IPS-NIHi11 (cell line): Measurements from ENCODE around the gene KRT3.

Experiments used
- DNase-seq: peaks from one replicate; pipeline ENCODE4 v3.0.0; 2012; ENCODE audit warnings: mixed read lengths, low spot score

Gene KRT3

DNA sequence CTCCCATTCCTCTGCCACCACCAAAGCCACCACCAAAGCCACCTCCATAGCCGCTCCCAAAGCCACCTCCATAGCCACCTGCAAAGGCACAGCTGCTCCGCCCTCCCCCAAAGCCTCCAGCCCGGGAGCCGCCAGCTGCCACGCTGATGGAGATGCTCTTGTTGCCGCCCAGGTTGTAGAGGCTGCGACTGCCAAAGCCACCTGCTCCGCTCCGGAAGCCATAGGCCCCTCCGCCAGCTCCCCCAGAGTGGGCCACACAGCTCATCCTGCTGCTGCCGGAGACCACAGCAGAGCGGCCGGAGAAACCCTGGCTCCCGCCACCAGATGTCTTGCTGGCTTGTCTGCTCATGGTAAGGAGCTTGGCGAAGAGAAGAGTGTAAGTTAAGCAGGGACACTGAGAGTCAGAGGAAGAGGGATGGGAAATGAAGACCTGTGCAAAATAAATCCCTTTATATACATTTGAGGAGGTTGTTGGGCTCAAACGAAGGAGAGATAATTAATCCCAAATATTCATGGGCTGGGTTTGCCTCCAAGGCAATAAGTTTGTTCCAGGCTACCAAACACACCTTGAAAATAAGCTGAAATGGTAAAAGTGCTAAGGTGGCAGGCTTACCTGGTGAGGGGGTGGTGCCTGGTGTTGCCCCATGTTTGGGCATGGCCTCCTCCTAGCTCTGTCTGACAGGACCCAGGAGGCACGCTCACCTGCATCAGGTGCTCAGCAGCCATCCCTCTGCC is at the start of gene KRT3:
Gene KRT3, minus strand, starts transcription at position 424 of the 735 bp plus-strand sequence. Its CDS starts 75 bp downstream, at position 349.
- DNase-seq: no peak

DNA sequence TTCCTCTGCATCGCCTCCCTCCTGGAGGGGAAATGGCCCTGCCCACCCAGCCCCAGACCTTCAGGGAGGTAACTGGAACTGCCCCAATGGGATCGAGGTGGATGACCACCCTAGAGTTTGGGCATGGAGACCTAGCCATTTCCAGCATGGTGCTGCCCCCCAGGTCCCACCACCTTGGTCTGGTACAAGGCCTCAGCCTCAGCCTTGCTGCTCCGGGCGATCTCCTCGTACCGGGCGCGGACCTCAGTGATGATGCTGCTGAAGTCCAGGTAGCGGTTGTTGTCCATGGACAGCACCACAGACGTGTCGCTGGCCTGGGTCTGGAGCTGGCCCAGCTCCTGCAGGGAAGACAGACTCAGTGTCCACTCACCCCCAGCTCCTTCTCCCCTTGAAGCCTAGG is 48.5 kb upstream of the KRT3 start:
- DNase-seq: no peak

DNA sequence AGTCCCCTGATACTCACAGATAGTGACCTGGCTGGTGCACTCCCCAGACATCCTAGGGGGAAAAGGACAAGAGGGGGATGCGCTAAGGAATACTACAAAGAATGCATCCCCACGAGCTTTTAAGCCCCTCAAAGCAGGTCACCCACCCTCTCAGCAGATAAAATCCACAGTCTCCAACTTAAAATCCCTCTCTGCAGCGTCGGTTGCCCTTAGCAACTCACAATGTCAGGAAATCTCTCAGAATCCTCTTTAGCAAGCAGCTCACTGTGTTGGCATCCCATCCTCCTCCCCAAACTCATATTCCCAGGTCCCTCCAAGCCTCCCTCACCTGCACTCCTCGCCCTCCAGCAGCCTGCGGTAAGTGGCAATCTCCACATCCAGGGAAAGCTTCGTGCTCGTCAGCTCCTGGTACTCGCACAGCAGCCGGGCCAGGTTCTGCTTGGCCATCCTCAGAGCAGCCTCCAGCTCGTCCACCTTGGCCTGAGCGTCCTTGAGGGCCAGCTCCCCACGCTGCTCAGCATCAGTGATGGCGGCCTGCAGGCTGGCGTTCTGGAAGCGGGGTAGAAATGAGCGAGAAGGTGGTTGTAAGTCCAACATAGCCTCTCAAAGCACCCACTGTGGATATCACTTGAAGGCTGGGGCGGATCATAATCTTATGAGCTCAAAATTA is 43.7 kb upstream of the KRT3 start:
- DNase-seq: no peak

DNA sequence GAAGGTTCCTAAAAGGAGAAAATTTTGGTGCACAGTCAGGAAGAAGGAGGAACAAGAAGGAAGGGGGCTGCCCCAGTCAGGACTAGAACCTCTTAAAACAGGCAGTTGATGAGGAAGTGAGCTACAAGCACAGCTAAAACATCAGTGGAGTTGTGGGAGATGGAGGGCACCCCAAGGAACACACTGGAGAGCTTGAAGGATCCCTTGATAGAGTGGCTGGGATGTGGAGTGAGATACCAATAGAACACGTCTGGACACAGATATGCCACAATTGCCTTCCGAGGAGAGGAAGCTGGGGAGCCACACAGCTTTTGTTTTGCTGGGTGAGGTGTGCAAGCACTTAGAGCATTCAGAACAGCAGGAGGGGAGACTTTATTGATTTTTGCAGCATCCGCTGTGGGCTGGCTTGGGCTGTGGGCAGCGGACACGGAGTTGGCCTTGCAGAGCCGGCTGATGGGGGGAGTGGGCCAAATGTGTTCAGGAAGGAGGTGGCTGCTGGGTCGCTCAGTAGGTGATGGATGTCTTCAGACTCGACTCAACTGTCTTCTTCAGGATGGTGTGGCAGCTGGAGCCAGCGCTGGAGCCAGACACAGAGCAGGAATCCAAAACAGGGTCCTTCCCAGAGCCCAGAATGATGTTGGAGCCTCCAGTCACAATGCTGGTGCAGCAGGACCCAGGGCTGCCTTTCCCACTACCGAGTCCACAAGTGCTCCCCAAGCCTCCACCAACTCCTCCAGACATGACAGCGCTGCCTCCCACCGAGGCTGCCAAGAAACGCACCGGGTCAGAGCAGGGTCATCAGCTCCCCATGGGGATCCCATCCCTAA is 42.9 kb upstream of the KRT3 start:
- no peak for DNase-seq

DNA sequence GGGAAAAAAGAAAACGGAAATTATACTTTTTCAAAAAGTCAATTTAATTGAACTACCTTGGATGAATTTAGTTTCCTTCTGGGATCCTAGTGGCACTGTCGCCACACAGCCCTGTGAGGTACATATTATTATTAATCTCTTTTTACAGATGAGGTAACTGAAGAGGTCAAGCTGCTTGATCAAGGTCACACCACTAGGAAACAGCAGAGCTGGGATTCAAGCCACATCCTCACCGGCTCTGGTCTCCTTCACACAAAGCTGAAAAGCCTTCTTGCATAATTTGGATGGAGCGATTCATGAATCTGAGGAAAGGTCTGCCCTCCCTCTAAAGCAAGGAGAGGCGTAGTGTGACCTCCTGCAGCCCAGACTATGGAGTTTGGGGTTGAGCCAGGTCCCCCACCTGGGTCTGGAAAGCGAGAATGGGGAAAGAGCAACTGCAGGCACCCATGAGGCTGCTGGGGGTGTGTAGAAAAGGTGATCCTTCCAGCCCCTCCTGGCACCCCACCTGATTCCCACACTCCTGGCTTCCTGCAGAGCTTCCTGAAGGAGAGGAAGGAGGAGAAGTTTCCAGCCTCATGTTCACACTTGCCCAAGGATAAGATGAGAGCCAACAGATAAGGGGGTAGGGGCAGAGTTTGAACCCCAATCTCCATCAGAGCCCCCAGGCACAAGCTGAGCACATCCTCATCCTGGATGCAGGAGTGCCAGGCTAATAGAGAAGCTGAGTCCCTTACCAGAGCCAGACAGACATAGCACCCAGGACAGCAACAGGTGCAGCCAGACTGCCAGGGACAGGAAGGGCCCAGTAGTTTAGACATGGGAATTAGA is 42.1 kb upstream of the KRT3 start:
- no peak for DNase-seq

DNA sequence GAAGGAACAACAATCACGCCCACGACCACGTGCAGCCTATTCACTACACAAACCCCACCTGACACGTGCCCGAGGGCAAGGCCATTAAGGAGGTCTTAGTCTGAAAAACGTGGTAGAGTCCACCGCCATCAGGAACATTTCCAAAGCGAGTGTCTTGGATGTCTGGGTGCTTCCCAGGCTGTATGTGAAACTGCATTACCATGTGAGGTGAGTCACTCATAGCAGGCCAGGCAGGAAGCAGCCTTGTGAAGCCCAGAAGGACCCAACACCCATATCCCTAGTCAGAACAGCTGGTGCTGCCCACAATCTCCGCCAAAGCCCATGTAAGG is 41.5 kb upstream of the KRT3 start:
- DNase-seq: no peak

DNA sequence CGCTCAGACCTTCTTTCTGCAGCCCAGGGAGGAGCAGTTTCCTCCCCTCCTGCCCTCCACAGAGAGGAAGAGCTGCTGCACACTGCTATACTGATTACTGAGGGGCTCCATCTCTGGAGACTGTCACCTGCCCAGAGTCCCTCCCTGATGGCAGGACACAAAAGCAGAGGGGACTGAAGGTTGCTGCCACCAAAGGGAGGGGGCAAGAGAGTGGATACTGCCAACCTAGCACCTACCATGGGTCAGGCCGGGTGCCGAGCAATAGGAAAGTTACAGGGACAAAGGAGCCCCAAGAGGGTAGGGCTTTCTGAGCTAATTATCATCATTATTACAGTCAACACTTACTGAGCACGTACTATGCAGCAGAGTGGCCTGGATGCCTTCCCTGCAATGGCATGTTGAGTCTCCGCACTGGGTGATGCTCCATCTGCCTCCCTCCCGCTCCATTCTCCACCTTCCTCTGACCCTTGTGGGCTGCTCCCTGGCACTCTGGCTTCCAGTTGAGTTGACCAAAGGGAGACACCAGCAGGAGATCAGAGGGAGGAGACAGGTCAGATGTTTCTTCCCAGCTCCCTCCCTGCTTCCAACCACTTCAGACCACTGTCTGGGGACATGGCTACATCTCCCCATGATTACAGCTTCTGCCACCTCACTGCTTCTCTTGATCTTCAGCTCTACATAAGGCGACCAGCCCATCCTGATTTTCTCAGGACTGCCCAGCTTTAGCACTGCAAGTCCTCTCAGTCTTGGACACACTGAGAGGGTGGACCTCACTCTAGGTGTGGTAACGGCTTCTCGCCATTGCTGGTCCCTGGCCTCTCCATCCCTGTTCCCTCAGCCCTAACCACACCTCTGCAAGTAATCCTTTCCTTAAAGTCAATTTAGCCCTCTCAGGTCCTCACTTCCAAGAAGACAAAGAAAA is 40.8 kb upstream of the KRT3 start:
- DNase-seq: no peak

DNA sequence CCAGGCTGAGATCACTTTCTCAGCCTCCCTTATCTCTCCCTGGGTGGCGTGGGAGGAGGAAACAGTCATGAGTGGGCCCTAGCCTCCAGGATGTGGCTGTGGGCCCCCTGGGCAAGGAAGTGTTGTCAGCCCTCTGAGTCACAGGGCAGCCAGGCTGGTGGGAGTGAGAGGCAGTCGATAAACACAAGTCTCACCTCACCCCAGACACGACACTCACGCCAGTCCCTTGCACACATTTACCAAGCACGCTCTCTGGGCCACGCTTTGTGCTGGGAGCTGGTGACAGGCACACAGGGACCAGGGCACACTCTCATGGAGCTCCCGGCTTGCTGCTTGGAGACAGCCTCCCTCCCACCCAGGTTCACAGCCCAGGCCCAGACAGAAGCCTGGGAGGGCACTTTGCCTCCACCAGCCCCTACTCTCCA is 40.1 kb upstream of the KRT3 start:
- no peak for DNase-seq

DNA sequence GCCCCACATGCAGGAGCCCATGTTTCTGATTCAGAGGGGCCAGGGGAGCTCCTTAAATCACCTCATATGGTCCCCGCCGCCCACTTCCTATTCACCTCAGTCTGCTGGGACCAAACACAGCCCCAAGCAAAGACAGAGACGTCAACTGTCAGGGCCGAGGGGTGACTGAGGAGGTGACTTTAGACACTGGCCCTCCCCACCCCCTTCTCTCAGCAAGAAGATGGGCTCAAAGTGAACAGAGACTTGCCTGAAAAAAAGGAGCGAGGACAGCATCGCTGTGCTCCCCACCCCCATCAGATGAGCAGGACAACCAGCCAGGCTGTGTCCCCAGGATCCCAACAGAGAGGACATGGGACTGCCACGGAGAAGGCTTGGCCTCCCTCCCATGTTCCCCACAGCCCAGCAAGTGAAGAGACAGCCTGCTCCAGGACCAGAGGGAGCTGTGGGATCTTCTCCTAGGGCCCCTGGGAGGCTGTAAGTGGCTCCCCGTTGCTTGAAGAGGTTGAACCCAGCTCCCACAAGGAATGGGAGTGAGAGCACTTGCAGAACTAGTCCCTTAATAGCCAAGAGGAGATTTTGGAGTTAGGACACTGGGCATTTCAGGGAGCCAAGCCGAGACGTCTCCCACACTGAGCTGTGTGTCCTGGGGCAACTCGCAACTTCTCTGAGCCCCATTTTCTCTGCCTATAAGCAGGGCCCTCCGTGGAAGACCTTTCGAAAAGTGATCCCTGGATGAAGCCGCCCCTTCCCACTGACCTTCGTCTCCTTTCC is 39.5 kb upstream of the KRT3 start:
- DNase-seq: no peak

DNA sequence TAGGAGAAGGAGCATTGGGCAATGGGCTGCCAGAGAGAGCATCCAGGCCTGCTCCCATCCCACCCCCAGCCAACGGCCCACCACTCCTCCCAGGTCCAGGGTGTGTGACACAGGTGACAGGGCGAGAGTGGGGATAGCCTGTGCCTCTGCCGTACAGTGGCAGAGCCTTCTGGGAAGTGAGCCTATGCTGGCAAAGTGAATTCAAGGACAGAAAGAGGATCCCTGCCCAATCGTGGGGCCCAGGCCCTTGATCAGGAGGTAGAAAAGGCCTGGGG is 38.7 kb upstream of the KRT3 start:
- DNase-seq: no peak

DNA sequence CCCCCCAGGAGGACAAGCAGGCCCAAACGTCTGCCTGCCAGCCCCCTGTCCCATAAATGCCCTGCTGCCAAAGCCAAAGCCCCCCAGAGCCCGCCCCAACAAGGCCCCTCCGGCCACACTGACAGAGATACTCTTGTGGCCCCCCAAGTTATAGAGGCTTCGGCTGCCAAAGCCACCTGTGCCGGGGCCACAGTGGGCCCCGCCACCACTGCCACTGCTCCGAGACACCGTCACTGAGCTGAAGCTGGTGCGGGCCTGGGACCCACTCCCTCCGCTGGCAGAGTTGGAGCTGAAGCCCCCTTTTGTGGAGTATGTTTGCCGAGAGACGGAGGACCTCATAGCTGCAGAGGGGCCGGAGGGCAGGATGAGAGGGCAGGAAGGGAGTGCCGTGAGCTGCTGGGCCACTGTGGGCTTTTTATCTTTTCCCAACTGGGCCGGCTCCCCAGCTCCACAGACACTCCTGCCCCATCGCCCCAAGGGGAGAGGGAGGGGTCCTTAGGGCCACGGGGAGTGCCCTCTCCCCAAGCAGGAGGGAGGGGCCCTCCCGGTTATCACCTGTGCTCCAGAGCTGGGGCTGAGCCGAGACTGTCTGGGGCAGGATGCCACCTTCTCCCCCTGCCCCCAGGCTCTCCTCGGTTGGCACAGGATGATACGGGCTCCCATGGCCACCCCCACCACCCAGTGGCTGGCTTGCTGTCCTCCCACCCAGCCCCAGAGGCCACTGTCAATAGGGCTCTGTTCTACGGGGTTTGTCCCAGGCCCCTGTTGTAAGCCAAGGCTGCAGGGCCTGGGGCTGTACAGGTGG is 38.2 kb upstream of the KRT3 start, which contains the start of gene KRT79:
Gene KRT79, minus strand, starts transcription at position 390 of the 805 bp plus-strand sequence. Its CDS starts 51 bp downstream, at position 339.
- no peak for DNase-seq

DNA sequence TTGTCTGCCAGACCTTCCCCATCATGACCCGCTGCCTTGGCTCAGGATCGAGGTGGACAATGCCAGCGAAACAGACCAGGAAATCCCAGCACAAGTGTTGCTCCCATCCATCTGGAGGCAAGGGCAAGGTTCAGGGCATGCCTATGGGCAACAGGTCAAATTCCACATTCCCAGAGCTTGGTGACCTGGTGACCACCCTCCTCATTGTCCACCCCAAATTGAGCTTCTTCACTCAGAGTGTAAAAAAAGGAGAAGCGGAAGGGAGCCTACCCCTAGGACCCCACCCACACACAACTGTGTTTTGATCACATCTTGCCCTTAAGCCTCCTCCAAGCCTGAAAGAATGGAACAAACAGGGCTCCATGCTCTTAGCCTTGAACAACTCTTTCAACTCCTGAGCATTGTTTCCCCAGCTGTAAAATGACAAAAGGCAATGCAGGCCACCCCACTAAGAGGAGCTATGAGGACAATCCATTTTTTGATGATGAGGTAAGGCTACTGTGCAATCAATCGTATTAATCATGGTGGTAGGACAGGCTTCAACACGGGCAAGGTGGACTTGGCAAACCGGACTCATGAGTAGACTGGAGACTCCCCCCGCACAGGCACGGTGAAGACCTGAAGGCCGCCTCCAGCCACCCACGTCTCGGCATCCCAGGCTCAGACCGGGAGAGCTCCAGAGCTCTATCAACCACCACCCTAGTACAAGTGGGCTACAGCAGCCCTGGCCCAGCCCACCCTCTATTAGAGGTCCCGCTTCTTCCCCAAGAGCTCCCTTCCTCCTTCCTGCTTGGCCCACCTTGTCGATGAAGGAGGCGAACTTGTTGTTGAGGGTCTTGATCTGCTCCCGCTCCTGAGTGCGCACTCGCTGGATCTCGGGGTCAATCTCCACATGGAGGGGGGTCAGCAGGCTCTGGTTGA is 37.3 kb upstream of the KRT3 start:
- DNase-seq: no peak

DNA sequence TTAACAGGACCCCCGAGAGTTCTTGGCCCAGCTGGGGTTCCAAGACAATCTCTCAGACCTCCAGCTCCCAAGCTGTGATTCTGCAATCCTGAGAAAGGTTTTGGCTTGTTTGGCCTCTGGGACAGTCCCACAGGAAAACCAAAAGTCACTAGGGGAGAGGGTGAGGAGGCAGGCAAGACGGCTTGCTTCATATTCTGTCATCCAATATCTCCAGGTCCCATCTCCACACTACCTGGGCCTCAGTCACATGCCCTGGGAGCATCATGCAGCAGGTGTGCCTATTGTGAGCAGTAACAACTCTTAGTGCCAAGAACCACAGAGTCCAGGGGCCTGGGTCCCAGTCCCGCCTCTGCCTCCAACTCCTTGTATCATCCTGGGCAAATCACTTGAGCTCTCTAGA is 36.5 kb upstream of the KRT3 start:
- DNase-seq: no peak

DNA sequence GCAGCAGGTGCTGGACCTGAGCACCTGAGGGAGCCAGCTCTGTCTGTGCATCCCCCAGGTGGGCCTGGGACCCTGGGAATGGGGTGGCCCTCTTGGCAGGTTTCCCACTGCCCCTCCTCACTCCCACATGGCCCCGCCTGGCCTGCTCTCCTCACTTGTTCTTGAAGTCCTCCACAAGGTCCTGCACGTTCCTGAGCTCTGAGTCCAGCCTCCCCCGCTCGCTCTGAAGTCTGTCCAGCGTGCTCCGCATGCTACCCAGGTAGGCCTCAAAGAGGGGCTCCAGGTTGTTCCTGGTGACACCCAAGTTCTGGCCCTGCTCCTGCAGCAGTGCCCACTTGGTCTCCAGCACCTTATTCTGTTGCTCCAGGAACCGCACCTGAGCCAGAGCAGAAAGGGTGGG is 35.3 kb upstream of the KRT3 start:
- no peak for DNase-seq

DNA sequence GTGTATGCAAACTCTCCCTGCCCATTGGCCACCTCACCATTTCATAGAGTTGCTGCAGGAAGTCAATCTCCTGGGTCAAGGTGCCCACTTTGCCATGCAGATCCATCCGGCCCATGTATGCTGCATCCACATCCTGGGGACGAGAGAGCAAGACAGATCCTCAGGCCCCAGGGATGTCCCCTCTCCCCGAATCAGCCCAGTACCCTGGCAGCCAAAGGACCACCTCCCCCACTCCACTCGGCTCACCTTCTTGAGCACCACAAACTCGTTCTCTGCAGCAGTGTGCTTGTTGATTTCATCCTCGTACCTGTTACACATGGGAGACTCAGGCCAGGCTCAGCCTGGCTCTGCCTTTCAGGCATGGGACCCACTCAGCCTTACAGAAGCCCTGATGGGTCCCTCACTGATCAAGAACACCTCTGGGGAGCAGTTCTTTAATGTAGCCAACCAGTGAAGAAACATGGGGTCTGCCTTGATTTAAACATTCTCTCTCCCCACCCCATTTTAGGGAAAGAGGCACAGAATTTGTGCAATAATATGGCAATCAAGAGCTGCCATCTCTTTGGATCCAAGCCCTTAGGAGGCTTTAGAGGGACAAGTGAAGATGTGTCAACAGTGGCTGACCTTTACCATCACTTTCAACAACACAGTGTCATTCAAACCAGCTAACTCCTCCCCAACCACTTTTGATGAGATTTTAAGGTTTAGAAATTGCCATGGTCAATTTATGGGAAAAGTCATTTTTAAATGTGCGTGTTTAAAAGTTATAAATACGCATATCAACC is 34.3 kb upstream of the KRT3 start:
- DNase-seq: no peak

DNA sequence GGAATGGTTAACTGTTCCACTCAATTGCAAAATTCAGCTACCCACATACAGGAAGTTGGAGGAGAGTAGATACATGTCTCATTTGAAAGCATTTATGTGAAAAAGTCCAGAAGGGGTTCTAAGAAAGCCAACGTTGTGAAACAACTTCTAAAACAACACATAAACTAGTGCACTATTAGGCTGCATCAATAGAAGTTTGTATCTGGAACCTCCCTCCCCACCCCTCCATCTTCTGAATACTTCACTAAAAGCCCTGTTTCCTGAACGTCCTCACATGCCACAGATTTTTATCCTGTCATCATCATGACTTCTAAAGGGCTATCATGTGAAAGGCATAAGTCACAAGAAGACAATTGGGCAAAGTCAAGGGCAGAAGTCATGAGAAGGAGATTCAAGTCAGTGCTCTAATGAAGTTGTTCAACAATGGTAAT is 32.7 kb upstream of the KRT3 start:
- no peak for DNase-seq

DNA sequence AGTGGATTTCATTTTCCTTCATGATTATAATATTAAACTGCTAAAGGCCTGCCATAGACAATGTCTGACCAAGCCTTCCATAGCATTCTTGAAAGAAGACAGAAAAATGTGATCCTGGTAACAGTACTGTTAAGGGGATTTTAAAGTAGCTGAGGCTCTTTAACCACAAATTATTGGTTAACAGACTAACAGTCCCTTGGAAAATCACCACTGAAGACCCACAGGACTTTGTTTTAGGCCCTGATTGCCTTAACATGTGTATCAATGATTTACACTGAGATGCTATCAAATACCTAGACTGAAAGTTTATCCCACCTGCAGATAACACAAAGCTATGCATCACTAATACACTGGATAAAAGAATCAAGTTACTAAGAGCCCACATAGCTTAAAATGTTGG is 32.2 kb upstream of the KRT3 start:
- DNase-seq: no peak
